Astrocyte (in vitro differentiated cells and primary cell): Measurements from ENCODE around the gene ACTN1. TPM values are rescaled to one million over a fixed set of nuclear protein-coding genes. Genes with fewer than 3 reads are reported as not detected.
A peak's percentile ranks its signal among the peaks of the same experiment; 100 is the strongest.

Experiments
- DNase-seq: peaks from one replicate; pipeline ENCODE4 v3.0.0-alpha.2; 2010; ENCODE audit warnings: low read depth
- FAIRE-seq: peaks from 2 replicates; lab custom pipeline; 2011; peaks lifted over from hg19 to GRCh38; lab: Jason Lieb, UNC
- H2AFZ ChIP-seq: 2 replicates; pipeline ENCODE4 v1.6.0; 2012; ENCODE audit warnings: low read depth, low read length, inconsistent platforms
- H3K27ac ChIP-seq: 2 replicates; pipeline ENCODE4 v1.5.1; 2011; ENCODE audit warnings: low read depth, low read length, inconsistent platforms
- H3K27me3 ChIP-seq: 2 replicates; pipeline ENCODE4 v1.6.0; 2011; ENCODE audit warnings: low read length, inconsistent platforms; ENCODE audit not compliant: insufficient read depth
- H3K36me3 ChIP-seq: 2 replicates; pipeline ENCODE4 v1.5.1; 2011; ENCODE audit warnings: low read length, inconsistent platforms; ENCODE audit not compliant: insufficient read depth
- H3K4me1 ChIP-seq: 2 replicates; pipeline ENCODE4 v1.5.1; 2011; ENCODE audit warnings: low read length, inconsistent platforms; ENCODE audit not compliant: insufficient read depth
- H3K4me2 ChIP-seq: 2 replicates; pipeline ENCODE4 v1.6.0; 2012; ENCODE audit warnings: low read length, inconsistent platforms
- H3K4me3 ChIP-seq: 2 replicates; pipeline ENCODE4 v1.5.1; 2011; ENCODE audit warnings: low read depth, mild to moderate bottlenecking, low read length, inconsistent platforms; ENCODE audit not compliant: insufficient read depth
- H3K79me2 ChIP-seq: 2 replicates; pipeline ENCODE4 v1.6.0; 2012; ENCODE audit warnings: mild to moderate bottlenecking, low read length, inconsistent platforms; ENCODE audit not compliant: insufficient read depth
- H3K9ac ChIP-seq: 2 replicates; pipeline ENCODE4 v1.6.0; 2012; ENCODE audit warnings: mild to moderate bottlenecking, low read length, inconsistent platforms
- H3K9me3 ChIP-seq: 2 replicates; pipeline ENCODE4 v1.5.1; 2012; ENCODE audit warnings: low read depth, mild to moderate bottlenecking, low read length, inconsistent platforms; ENCODE audit not compliant: insufficient read depth
- H4K20me1 ChIP-seq: 2 replicates; pipeline ENCODE4 v1.6.0; 2012; ENCODE audit warnings: low read length, inconsistent platforms; ENCODE audit not compliant: insufficient read depth
- H3K27ac Mint-ChIP-seq: one replicate; pipeline ENCODE4 v1.8.0; 2021; ENCODE audit warnings: mild to moderate bottlenecking, mixed read lengths; ENCODE audit not compliant: unreplicated experiment
- H3K27me3 Mint-ChIP-seq: one replicate; pipeline ENCODE4 v1.8.0; 2021; ENCODE audit warnings: low read depth, mixed read lengths; ENCODE audit not compliant: unreplicated experiment
- H3K36me3 Mint-ChIP-seq: one replicate; pipeline ENCODE4 v1.8.0; 2021; ENCODE audit warnings: low read depth, mixed read lengths; ENCODE audit not compliant: unreplicated experiment
- H3K4me1 Mint-ChIP-seq: one replicate; pipeline ENCODE4 v1.8.0; 2021; ENCODE audit warnings: low read depth, mixed read lengths; ENCODE audit not compliant: unreplicated experiment
- H3K4me3 Mint-ChIP-seq: one replicate; pipeline ENCODE4 v1.8.0; 2021; ENCODE audit warnings: mild to moderate bottlenecking, moderate library complexity, mixed read lengths; ENCODE audit not compliant: unreplicated experiment
- H3K9me3 Mint-ChIP-seq: one replicate; pipeline ENCODE4 v1.8.0; 2021; ENCODE audit warnings: mild to moderate bottlenecking, mixed read lengths; ENCODE audit not compliant: unreplicated experiment
- CTCF ChIP-seq: IDR thresholded peaks from 2 replicates; pipeline ENCODE4 v1.5.1; 2011; ENCODE audit warnings: low read depth, mild to moderate bottlenecking, inconsistent platforms, low read length, moderate library complexity; ENCODE audit not compliant: insufficient read depth
- EZH2 ChIP-seq: IDR thresholded peaks from 2 replicates; pipeline ENCODE4 v1.6.1; 2012; ENCODE audit warnings: mild to moderate bottlenecking, low read length, inconsistent platforms; ENCODE audit not compliant: insufficient read depth
- total RNA-seq: library from RNA; stranded (reverse); gene quantifications from 2 replicates; pipeline ENCODE4 v1.2.1, GENCODE V29; 2021

The ACTN1 gene
- total RNA-seq, 1 donor from 2014 or later = 1,163 TPM

GRCh38 chr14:68825729-68826128 lies 153.4 kb downstream of the ACTN1 start:
- DNase-seq (no peak), FAIRE-seq (no peak)
- no peak overlapping the region for H3K4me2 ChIP-seq
- H3K9ac ChIP-seq = no peak overlapping the region
- H3K79me2 ChIP-seq = no peaks in the 10 kb centered on the region
- TF ChIP-seq CTCF (no peak), EZH2 (no peak)
- H3K27me3 ChIP-seq = no peaks in the 10 kb centered on the region
- H2AFZ ChIP-seq = no peak overlapping the region
- Mint-ChIP-seq H3K27me3 (no peaks in the 10 kb centered on the region), H3K4me1 (no peaks in the 10 kb centered on the region), H3K4me3 (no peak overlapping the region), H3K36me3 (peaks cover 12% of the 10 kb centered on the region), H3K9me3 (no peaks in the 10 kb centered on the region), H3K27ac (no peak overlapping the region)
- no peaks in the 10 kb centered on the region for H3K9me3 ChIP-seq
- no peak overlapping the region for H3K4me3 ChIP-seq
- no peaks in the 10 kb centered on the region for H3K36me3 ChIP-seq
- no peak overlapping the region for H3K27ac ChIP-seq
- no peaks in the 10 kb centered on the region for H3K4me1 ChIP-seq
- H4K20me1 ChIP-seq = no peaks in the 10 kb centered on the region

- no peak overlapping the region for H3K4me2 ChIP-seq
- H3K4me3 ChIP-seq = no peak overlapping the region
- H3K79me2 ChIP-seq = no peaks in the 10 kb centered on the region
- Mint-ChIP-seq H3K27me3 (no peaks in the 10 kb centered on the region), H3K9me3 (no peaks in the 10 kb centered on the region), H3K27ac (peak overlapping the region; percentile 53), H3K4me3 (no peak overlapping the region), H3K4me1 (no peaks in the 10 kb centered on the region), H3K36me3 (peaks cover 13% of the 10 kb centered on the region)
- peaks cover 2% of the 10 kb centered on the region for H3K4me1 ChIP-seq
- H3K36me3 ChIP-seq = no peaks in the 10 kb centered on the region
- H3K27me3 ChIP-seq = no peaks in the 10 kb centered on the region
- FAIRE-seq = no peak
- TF ChIP-seq CTCF (peak; percentile 87), EZH2 (no peak)
- no peaks in the 10 kb centered on the region for H3K9me3 ChIP-seq
- H3K27ac ChIP-seq = no peak overlapping the region
- no peak overlapping the region for H3K9ac ChIP-seq
- DNase-seq = no peak
- no peaks in the 10 kb centered on the region for H4K20me1 ChIP-seq
- H2AFZ ChIP-seq = peak overlapping the region; percentile 29
These were observed 154.4 kb downstream of the ACTN1 start for GRCh38 chr14:68824517-68825347.

GRCh38 chr14:68824207-68824516 lies 154.9 kb downstream of the ACTN1 start:
- Histone ChIP-seq H3K36me3 (no peaks in the 10 kb centered on the region), H3K4me3 (no peak overlapping the region), H2AFZ (no peak overlapping the region), H3K27ac (no peak overlapping the region), H3K79me2 (no peaks in the 10 kb centered on the region), H3K27me3 (no peaks in the 10 kb centered on the region), H3K9me3 (no peaks in the 10 kb centered on the region), H4K20me1 (no peaks in the 10 kb centered on the region), H3K9ac (no peak overlapping the region), H3K4me2 (no peak overlapping the region), H3K4me1 (peaks cover 4% of the 10 kb centered on the region)
- TF ChIP-seq EZH2 (no peak), CTCF (no peak)
- no peaks in the 10 kb centered on the region for H3K27me3 Mint-ChIP-seq
- no peaks in the 10 kb centered on the region for H3K9me3 Mint-ChIP-seq
- DNase-seq = no peak
- no peak for FAIRE-seq
- no peak overlapping the region for H3K4me3 Mint-ChIP-seq
- no peaks in the 10 kb centered on the region for H3K4me1 Mint-ChIP-seq
- peaks cover 13% of the 10 kb centered on the region for H3K36me3 Mint-ChIP-seq
- H3K27ac Mint-ChIP-seq = no peak overlapping the region
